SK-N-SH (cell line): ENCODE measurements around the gene MAPRE2. TPM values are rescaled to one million over a fixed set of nuclear protein-coding genes. Genes with fewer than 3 reads are reported as not detected.

Experiments used
- CTCF ChIA-PET: fragments of 300-600, 350-600 bp; formaldehyde crosslinking; extraction: SDS; loops from one replicate; lab custom pipeline; 2021; lab: Yijun Ruan, JAX
- POLR2A ChIA-PET: fragments of 350-600 bp; sonication (Branson Sonifier 250); formaldehyde crosslinking; extraction: SDS; loops from one replicate; lab custom pipeline; 2020; ENCODE audit warnings: antibody characterized with exemption, inconsistent platforms; lab: Yijun Ruan, JAX
- DNase-seq: peaks from one replicate; pipeline ENCODE4 v3.0.0; 2012
- H2AFZ ChIP-seq: fragments of 200-600 bp; sonication (generic); 2 replicates; pipeline ENCODE4 v1.8.1; 2016; ENCODE audit warnings: antibody characterized with exemption, mild to moderate bottlenecking, low read depth
- H3F3A ChIP-seq: fragments of 200-600 bp; sonication (generic); replicated peaks from 2 replicates; pipeline ENCODE3; 2016; ENCODE audit warnings: antibody characterized with exemption, mild to moderate bottlenecking; ENCODE audit not compliant: insufficient read depth
- H3K27ac ChIP-seq, 2 experiments: fragments of 200-500 bp in 1 of 2; fragments of 200-600 bp in 1 of 2; sonication (Bioruptor generic) in 1 of 2; sonication (generic), shearing (Covaris generic) in 1 of 2; 2 replicates each; pipeline versions ENCODE4 v1.5.1 to v1.6.1; 2014 to 2016; ENCODE audit warnings: low read depth in 2 of 2, inconsistent platforms in 1 of 2, low read length in 1 of 2, mild to moderate bottlenecking in 1 of 2, mixed read lengths in 1 of 2
- H3K27me3 ChIP-seq: fragments of 200-600 bp; sonication (generic), shearing (Covaris generic); 2 replicates; pipeline ENCODE4 v1.6.1; 2016; ENCODE audit warnings: mixed run types; ENCODE audit not compliant: insufficient read depth
- H3K36me3 ChIP-seq, 2 experiments: fragments of 200-500 bp in 1 of 2; fragments of 200-600 bp in 1 of 2; sonication (Bioruptor generic) in 1 of 2; sonication (generic) in 1 of 2; replicated peaks in 1 of 2; 2 replicates each; pipeline versions ENCODE3 to v1.5.1; 2014 to 2016; ENCODE audit warnings: low read length in 1 of 2, mild to moderate bottlenecking in 1 of 2; ENCODE audit not compliant: insufficient read depth in 2 of 2, control insufficient read depth in 1 of 2
- H3K4me1 ChIP-seq, 2 experiments: fragments of 200-500 bp in 1 of 2; fragments of 200-600 bp in 1 of 2; sonication (Bioruptor generic) in 1 of 2; sonication (generic), shearing (Covaris generic) in 1 of 2; 2 replicates each; pipeline versions ENCODE4 v1.5.1 to v1.6.1; 2014 to 2016; ENCODE audit warnings: low read depth in 1 of 2, low read length in 1 of 2, mixed run types in 1 of 2; ENCODE audit not compliant: insufficient read depth in 2 of 2, control insufficient read depth in 1 of 2
- H3K4me2 ChIP-seq: fragments of 200-600 bp; sonication (generic), shearing (Covaris generic); 2 replicates; pipeline ENCODE4 v1.6.1; 2017; ENCODE audit warnings: mixed run types
- H3K4me3 ChIP-seq, 2 experiments: fragments of 200-500 bp in 1 of 2; fragments of 200-600 bp in 1 of 2; sonication (Bioruptor generic) in 1 of 2; sonication (generic), shearing (Covaris generic) in 1 of 2; 2 replicates each; pipeline versions ENCODE4 v1.5.1 to v1.8.1; 2014 to 2016; ENCODE audit warnings: low read depth in 2 of 2, inconsistent platforms in 1 of 2, low read length in 1 of 2, mild to moderate bottlenecking in 1 of 2, mixed read lengths in 1 of 2, moderate library complexity in 1 of 2
- H3K79me2 ChIP-seq: fragments of 200-600 bp; sonication (generic); 2 replicates; pipeline ENCODE4 v1.8.1; 2017; ENCODE audit warnings: mild to moderate bottlenecking; ENCODE audit not compliant: insufficient read depth
- H3K9ac ChIP-seq: fragments of 200-600 bp; sonication (generic); 2 replicates; pipeline ENCODE4 v1.6.1; 2017; ENCODE audit warnings: mixed run types
- H3K9me2 ChIP-seq: fragments of 200-600 bp; sonication (generic); 2 replicates; pipeline ENCODE4 v1.6.1; 2017; ENCODE audit warnings: mixed run types
- H3K9me3 ChIP-seq: fragments of 200-600 bp; sonication (generic); 2 replicates; pipeline ENCODE4 v1.6.1; 2017; ENCODE audit warnings: mixed run types, mild to moderate bottlenecking, moderate library complexity
- H4K20me1 ChIP-seq: fragments of 200-600 bp; sonication (generic); 2 replicates; pipeline ENCODE4 v1.6.1; 2017; ENCODE audit warnings: mild to moderate bottlenecking, mixed run types; ENCODE audit not compliant: insufficient read depth
- ELF1 ChIP-seq: IDR thresholded peaks from 2 replicates; pipeline ENCODE4 v1.4.0; 2012
- FOSL2 ChIP-seq: IDR thresholded peaks from 2 replicates; pipeline ENCODE4 v1.4.0; 2012; ENCODE audit warnings: low read depth, mild to moderate bottlenecking, moderate library complexity, borderline replicate concordance
- FOXJ3 ChIP-seq: sonication (generic); formaldehyde crosslinking; IDR thresholded peaks from 2 replicates; pipeline ENCODE4 v1.5.1; 2020; ENCODE audit warnings: mild to moderate bottlenecking, missing genetic modification reagents
- JUND ChIP-seq: IDR thresholded peaks from 2 replicates; pipeline ENCODE4 v1.4.0; 2012
- MXI1 ChIP-seq: IDR thresholded peaks from 2 replicates; pipeline ENCODE4 v1.6.1; 2012; ENCODE audit warnings: mild to moderate bottlenecking, low read depth, low read length, improper control_type of control experiment
- NRF1 ChIP-seq: IDR thresholded peaks from 2 replicates; pipeline ENCODE4 v1.6.1; 2012; ENCODE audit warnings: low read depth, mild to moderate bottlenecking, low read length
- POLR2AphosphoS5 ChIP-seq: IDR thresholded peaks from 2 replicates; pipeline ENCODE4 v1.6.1; 2012; ENCODE audit warnings: low read depth, low read length
- RAD21 ChIP-seq: IDR thresholded peaks from 2 replicates; pipeline ENCODE4 v1.6.1; 2012; ENCODE audit warnings: mild to moderate bottlenecking, low read length
- RFX5 ChIP-seq: IDR thresholded peaks from 2 replicates; pipeline ENCODE4 v1.6.1; 2012; ENCODE audit warnings: mild to moderate bottlenecking, improper control_type of control experiment, low read length
- SIN3A ChIP-seq: IDR thresholded peaks from 2 replicates; pipeline ENCODE4 v1.6.1; 2012; ENCODE audit warnings: low read depth, mild to moderate bottlenecking, low read length, moderate library complexity, borderline replicate concordance
- SMC3 ChIP-seq: IDR thresholded peaks from 2 replicates; pipeline ENCODE4 v1.6.1; 2012; ENCODE audit warnings: low read depth, low read length, improper control_type of control experiment
- TCF12 ChIP-seq: IDR thresholded peaks from 2 replicates; pipeline ENCODE4 v1.4.0; 2012
- TEAD4 ChIP-seq: IDR thresholded peaks from 2 replicates; pipeline ENCODE4 v1.4.0; 2012; ENCODE audit warnings: mild to moderate bottlenecking, borderline replicate concordance; ENCODE audit not compliant: insufficient read depth
- WGBS: methylation state at CpG from one replicate; pipeline ENCODE4 v1.1.6; 2017; ENCODE audit warnings: low lambda C conversion rate; 5-methylcytosine and 5-hydroxymethylcytosine counted together
- polyA plus RNA-seq, 3 experiments: library from polyadenylated mRNA; depleted of rRNA; stranded (reverse); fragments of >200 nt; gene quantifications; 2 replicates each; pipeline ENCODE4 v1.2.3, GENCODE V29; 2012
- TF ChIP-seq, protein P1 (sequence below): IDR thresholded peaks from 2 replicates; pipeline ENCODE4; 2012
- TF ChIP-seq, protein P2 (sequence below): IDR thresholded peaks from 2 replicates; pipeline ENCODE4 v1.4.0; 2012; ENCODE audit warnings: low read depth
- TF ChIP-seq, protein P3 (sequence below): IDR thresholded peaks from 2 replicates; pipeline ENCODE4 v1.6.1; 2012; ENCODE audit warnings: mild to moderate bottlenecking, low read depth, low read length, moderate library complexity
- TF ChIP-seq, protein P4 (sequence below): fragments of 150-350 bp; IDR thresholded peaks from 2 replicates; pipeline ENCODE4 v1.6.1; 2017; ENCODE audit warnings: antibody characterized with exemption, low read length, low read depth, borderline replicate concordance

The MAPRE2 gene
- polyA plus RNA-seq, 1 of the 3 experiments (the other 2 are of a cell fraction): 11.5 TPM

DNA sequence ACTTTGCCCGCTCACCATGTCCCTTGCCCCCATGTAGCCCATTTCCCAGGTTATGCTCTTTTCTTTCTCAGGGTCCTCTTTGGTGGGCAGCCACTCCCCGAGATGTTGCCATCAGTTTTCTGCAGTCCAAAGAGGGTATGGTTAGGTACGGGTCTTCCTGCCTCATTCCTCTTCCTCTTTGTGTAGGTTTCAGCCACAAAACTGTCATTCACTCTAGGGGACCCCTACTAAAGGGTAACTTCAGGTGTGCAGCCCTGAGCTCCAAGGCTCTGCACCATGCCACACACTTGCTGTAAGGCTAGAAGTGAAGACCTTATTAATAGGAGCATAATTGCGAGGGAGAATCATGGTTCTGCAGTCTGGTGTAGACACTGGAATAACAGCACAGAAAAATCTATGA, 99.9 kb downstream of the MAPRE2 start:
- no peaks in the 10 kb centered on the region for H3F3A ChIP-seq
- H3K9me2 ChIP-seq: no peaks in the 10 kb centered on the region
- no peaks in the 10 kb centered on the region for H4K20me1 ChIP-seq
- peaks cover 0 to 2% of the 10 kb centered on the region in 2 experiments for H3K36me3 ChIP-seq
- no peak overlapping the region for H3K4me2 ChIP-seq
- H3K79me2 ChIP-seq: no peaks in the 10 kb centered on the region
- no peak overlapping the region for H3K27ac ChIP-seq
- no peak overlapping the region for H3K9ac ChIP-seq
- H3K9me3 ChIP-seq: no peaks in the 10 kb centered on the region
- POLR2A ChIA-PET: no interaction called here
- CTCF ChIA-PET: interaction anchor here (0.7 to 7.1 kb wide), 6 partner anchors 8 to 159 kb away, joined by 3 to 97 read pairs (median 4); no protein-coding TSS in a partner anchor
- no peak overlapping the region for H3K4me3 ChIP-seq
- TF ChIP-seq, protein P1, sequence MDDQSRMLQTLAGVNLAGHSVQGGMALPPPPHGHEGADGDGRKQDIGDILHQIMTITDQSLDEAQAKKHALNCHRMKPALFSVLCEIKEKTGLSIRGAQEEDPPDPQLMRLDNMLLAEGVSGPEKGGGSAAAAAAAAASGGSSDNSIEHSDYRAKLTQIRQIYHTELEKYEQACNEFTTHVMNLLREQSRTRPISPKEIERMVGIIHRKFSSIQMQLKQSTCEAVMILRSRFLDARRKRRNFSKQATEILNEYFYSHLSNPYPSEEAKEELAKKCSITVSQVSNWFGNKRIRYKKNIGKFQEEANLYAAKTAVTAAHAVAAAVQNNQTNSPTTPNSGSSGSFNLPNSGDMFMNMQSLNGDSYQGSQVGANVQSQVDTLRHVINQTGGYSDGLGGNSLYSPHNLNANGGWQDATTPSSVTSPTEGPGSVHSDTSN: no peak
- TF ChIP-seq NRF1 (no peak), TCF12 (no peak)
- DNase-seq: no peak
- WGBS: 91% methylated on average over 4 of the region's 4 CpGs
- H3K27me3 ChIP-seq: no peaks in the 10 kb centered on the region
- no peak overlapping the region for H2AFZ ChIP-seq
- H3K4me1 ChIP-seq: peaks cover 0 to 4% of the 10 kb centered on the region in 2 experiments; a peak in 2 of 4 replicates

- H3K9ac ChIP-seq: no peak overlapping the region
- no peak for DNase-seq
- H3F3A ChIP-seq: no peaks in the 10 kb centered on the region
- no peaks in the 10 kb centered on the region for H3K36me3 ChIP-seq
- H3K79me2 ChIP-seq: no peaks in the 10 kb centered on the region
- 86% methylated on average over 6 of the region's 6 CpGs for WGBS
- H3K27me3 ChIP-seq: no peaks in the 10 kb centered on the region
- no peak overlapping the region for H3K4me2 ChIP-seq
- H3K4me3 ChIP-seq: no peak overlapping the region
- no peaks in the 10 kb centered on the region for H4K20me1 ChIP-seq
- ChIA-PET POLR2A (no interaction called here), CTCF (interaction anchor here (0.9 to 7.1 kb wide), 8 partner anchors 9 to 136 kb away, joined by 3 to 97 read pairs (median 4); partner anchors contain the start of gene MAPRE2)
- H3K27ac ChIP-seq: no peak overlapping the region
- peaks cover 0 to 4% of the 10 kb centered on the region in 2 experiments; a peak in 1 of 4 replicates for H3K4me1 ChIP-seq
- no peaks in the 10 kb centered on the region for H3K9me2 ChIP-seq
- no peaks in the 10 kb centered on the region for H3K9me3 ChIP-seq
- TF ChIP-seq TEAD4: no peak
- TF ChIP-seq, protein P2, sequence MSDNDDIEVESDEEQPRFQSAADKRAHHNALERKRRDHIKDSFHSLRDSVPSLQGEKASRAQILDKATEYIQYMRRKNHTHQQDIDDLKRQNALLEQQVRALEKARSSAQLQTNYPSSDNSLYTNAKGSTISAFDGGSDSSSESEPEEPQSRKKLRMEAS: no peak
- no peak for TF ChIP-seq ELF1
- no peak for TF ChIP-seq NRF1
- no peak for TF ChIP-seq SIN3A
- no peak for TF ChIP-seq SMC3
- TF ChIP-seq RAD21: no peak
- TF ChIP-seq, protein P3, sequence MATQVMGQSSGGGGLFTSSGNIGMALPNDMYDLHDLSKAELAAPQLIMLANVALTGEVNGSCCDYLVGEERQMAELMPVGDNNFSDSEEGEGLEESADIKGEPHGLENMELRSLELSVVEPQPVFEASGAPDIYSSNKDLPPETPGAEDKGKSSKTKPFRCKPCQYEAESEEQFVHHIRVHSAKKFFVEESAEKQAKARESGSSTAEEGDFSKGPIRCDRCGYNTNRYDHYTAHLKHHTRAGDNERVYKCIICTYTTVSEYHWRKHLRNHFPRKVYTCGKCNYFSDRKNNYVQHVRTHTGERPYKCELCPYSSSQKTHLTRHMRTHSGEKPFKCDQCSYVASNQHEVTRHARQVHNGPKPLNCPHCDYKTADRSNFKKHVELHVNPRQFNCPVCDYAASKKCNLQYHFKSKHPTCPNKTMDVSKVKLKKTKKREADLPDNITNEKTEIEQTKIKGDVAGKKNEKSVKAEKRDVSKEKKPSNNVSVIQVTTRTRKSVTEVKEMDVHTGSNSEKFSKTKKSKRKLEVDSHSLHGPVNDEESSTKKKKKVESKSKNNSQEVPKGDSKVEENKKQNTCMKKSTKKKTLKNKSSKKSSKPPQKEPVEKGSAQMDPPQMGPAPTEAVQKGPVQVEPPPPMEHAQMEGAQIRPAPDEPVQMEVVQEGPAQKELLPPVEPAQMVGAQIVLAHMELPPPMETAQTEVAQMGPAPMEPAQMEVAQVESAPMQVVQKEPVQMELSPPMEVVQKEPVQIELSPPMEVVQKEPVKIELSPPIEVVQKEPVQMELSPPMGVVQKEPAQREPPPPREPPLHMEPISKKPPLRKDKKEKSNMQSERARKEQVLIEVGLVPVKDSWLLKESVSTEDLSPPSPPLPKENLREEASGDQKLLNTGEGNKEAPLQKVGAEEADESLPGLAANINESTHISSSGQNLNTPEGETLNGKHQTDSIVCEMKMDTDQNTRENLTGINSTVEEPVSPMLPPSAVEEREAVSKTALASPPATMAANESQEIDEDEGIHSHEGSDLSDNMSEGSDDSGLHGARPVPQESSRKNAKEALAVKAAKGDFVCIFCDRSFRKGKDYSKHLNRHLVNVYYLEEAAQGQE: no peak
- TF ChIP-seq MXI1: no peak
- no peak for TF ChIP-seq POLR2AphosphoS5
- no peak for TF ChIP-seq RFX5
- TF ChIP-seq FOXJ3: no peak
- TF ChIP-seq FOSL2: no peak
- TF ChIP-seq JUND: no peak
- TF ChIP-seq, protein P4, sequence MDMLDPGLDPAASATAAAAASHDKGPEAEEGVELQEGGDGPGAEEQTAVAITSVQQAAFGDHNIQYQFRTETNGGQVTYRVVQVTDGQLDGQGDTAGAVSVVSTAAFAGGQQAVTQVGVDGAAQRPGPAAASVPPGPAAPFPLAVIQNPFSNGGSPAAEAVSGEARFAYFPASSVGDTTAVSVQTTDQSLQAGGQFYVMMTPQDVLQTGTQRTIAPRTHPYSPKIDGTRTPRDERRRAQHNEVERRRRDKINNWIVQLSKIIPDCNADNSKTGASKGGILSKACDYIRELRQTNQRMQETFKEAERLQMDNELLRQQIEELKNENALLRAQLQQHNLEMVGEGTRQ: no peak
- H2AFZ ChIP-seq: no peak overlapping the region
Observed at GRCh38 chr18:35141567-35142274, 100.5 kb downstream of the MAPRE2 start.
